ENCODE data around the gene KIAA1586. TPM values are rescaled to one million over a fixed set of nuclear protein-coding genes. Genes with fewer than 3 reads are reported as not detected.
A peak's percentile ranks its signal among the peaks of the same experiment; 100 is the strongest.

The KIAA1586 gene
- total and polyA plus RNA-seq, 2 of the 13 experiments (the other 11 are each of a cell fraction or from before 2014, with no cell fraction given): 5.5 to 16.9 TPM

- TF ChIP-seq, protein P1, sequence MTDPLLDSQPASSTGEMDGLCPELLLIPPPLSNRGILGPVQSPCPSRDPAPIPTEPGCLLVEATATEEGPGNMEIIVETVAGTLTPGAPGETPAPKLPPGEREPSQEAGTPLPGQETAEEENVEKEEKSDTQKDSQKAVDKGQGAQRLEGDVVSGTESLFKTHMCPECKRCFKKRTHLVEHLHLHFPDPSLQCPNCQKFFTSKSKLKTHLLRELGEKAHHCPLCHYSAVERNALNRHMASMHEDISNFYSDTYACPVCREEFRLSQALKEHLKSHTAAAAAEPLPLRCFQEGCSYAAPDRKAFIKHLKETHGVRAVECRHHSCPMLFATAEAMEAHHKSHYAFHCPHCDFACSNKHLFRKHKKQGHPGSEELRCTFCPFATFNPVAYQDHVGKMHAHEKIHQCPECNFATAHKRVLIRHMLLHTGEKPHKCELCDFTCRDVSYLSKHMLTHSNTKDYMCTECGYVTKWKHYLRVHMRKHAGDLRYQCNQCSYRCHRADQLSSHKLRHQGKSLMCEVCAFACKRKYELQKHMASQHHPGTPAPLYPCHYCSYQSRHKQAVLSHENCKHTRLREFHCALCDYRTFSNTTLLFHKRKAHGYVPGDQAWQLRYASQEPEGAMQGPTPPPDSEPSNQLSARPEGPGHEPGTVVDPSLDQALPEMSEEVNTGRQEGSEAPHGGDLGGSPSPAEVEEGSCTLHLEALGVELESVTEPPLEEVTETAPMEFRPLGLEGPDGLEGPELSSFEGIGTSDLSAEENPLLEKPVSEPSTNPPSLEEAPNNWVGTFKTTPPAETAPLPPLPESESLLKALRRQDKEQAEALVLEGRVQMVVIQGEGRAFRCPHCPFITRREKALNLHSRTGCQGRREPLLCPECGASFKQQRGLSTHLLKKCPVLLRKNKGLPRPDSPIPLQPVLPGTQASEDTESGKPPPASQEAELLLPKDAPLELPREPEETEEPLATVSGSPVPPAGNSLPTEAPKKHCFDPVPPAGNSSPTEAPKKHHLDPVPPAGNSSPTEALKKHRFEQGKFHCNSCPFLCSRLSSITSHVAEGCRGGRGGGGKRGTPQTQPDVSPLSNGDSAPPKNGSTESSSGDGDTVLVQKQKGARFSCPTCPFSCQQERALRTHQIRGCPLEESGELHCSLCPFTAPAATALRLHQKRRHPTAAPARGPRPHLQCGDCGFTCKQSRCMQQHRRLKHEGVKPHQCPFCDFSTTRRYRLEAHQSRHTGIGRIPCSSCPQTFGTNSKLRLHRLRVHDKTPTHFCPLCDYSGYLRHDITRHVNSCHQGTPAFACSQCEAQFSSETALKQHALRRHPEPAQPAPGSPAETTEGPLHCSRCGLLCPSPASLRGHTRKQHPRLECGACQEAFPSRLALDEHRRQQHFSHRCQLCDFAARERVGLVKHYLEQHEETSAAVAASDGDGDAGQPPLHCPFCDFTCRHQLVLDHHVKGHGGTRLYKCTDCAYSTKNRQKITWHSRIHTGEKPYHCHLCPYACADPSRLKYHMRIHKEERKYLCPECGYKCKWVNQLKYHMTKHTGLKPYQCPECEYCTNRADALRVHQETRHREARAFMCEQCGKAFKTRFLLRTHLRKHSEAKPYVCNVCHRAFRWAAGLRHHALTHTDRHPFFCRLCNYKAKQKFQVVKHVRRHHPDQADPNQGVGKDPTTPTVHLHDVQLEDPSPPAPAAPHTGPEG (CRISPR knock-in tag; IDR thresholded peaks at IDR 0.05): peak; percentile 63; the same call in 1 of the 2 replicates
- TF ChIP-seq CEBPG (CRISPR knock-in tag; IDR thresholded peaks at IDR 0.05) (peak; percentile 29; the same call in 1 of the 2 replicates), SSRP1 (CRISPR knock-in tag; IDR thresholded peaks at IDR 0.05) (no peak), RBM22 (optimal IDR thresholded peaks at IDR 0.05; ENCODE audit: low read length) (peak; percentile 26), SRF (IDR thresholded peaks at IDR 0.05; ENCODE audit: low read depth, low read length) (peak; percentile 23; the same call in 1 of the 2 replicates), NR3C1 (CRISPR knock-in tag; IDR thresholded peaks at IDR 0.05) (no peak), RFXANK (CRISPR knock-in tag; IDR thresholded peaks at IDR 0.05) (peak; percentile 45; the same call in 1 of the 2 replicates), ZNF274 (CRISPR knock-in tag; IDR thresholded peaks at IDR 0.05) (peak; percentile 92), KDM5A (IDR thresholded peaks at IDR 0.05; ENCODE audit: borderline replicate concordance, low read length) (no peak), SMAD1 (CRISPR knock-in tag; IDR thresholded peaks at IDR 0.05; ENCODE audit: borderline replicate concordance, low read depth) (peak; percentile 67; the same call in 1 of the 2 replicates), SOX5 (CRISPR knock-in tag; IDR thresholded peaks at IDR 0.05; ENCODE audit: borderline replicate concordance) (peak; percentile 52; the same call in 1 of the 2 replicates), ZNF354B (CRISPR knock-in tag; IDR thresholded peaks at IDR 0.05) (no peak), ZNF644 (CRISPR knock-in tag; IDR thresholded peaks at IDR 0.05; ENCODE audit: low read depth) (peak; percentile 46; the same call in 1 of the 2 replicates), ZSCAN20 (CRISPR knock-in tag; IDR thresholded peaks at IDR 0.05; ENCODE audit: borderline replicate concordance) (no peak), SCMH1 (CRISPR knock-in tag; IDR thresholded peaks at IDR 0.05; ENCODE audit: borderline replicate concordance) (no peak), PHF20 (CRISPR knock-in tag; IDR thresholded peaks at IDR 0.05) (peak; percentile 69), ATF6 (CRISPR knock-in tag; conservative IDR thresholded peaks at IDR 0.05) (no peak), ZNF615 (CRISPR knock-in tag; IDR thresholded peaks at IDR 0.05; ENCODE audit: borderline replicate concordance) (no peak; the same call in 1 of the 2 replicates), ZNF549 (CRISPR knock-in tag; IDR thresholded peaks at IDR 0.05) (no peak), CBX1 (IDR thresholded peaks at IDR 0.05; ENCODE audit: low read depth) (peak; percentile 29), PRPF4 (IDR thresholded peaks at IDR 0.05; ENCODE audit: low read depth, low read length, poor library complexity, severe bottlenecking) (no peak)
- TF ChIP-seq, protein P2, sequence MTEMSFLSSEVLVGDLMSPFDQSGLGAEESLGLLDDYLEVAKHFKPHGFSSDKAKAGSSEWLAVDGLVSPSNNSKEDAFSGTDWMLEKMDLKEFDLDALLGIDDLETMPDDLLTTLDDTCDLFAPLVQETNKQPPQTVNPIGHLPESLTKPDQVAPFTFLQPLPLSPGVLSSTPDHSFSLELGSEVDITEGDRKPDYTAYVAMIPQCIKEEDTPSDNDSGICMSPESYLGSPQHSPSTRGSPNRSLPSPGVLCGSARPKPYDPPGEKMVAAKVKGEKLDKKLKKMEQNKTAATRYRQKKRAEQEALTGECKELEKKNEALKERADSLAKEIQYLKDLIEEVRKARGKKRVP (CRISPR knock-in tag; IDR thresholded peaks at IDR 0.05): peak in 1 of 2 experiments; percentile 76; a peak in 2 of 4 replicates
Measured at GRCh38 chr6:57089687-57090457, 43.4 kb downstream of the KIAA1586 start, which contains the start of gene ZNF451 (continued).
